Loucy (cell line): Measurements from ENCODE around the gene FGF5.
"Not testable (repeated sequence)": the region's sequence is repeated elsewhere in the genome, so short reads cannot be mapped to it uniquely, and the experiment has no call there.

Experiments
- H2AFZ ChIP-seq: fragments of 200-600 bp; sonication (generic); 2 replicates; pipeline ENCODE4 v1.6.0; 2016; ENCODE audit warnings: antibody characterized with exemption, mild to moderate bottlenecking, low read length, moderate library complexity
- H3F3A ChIP-seq: fragments of 200-600 bp; 2 replicates; pipeline ENCODE4 v1.6.0; 2016; ENCODE audit warnings: antibody characterized with exemption, low read depth, mild to moderate bottlenecking
- H3K27me3 ChIP-seq: fragments of 200-600 bp; sonication (generic); 2 replicates; pipeline ENCODE4 v1.6.1; 2014; ENCODE audit warnings: low read length, mild to moderate bottlenecking; ENCODE audit not compliant: insufficient read depth, poor library complexity, severe bottlenecking
- H3K36me3 ChIP-seq: fragments of 200-600 bp; sonication (generic); 2 replicates; pipeline ENCODE4 v1.6.1; 2016; ENCODE audit warnings: low read length; ENCODE audit not compliant: insufficient read depth
- H3K4me1 ChIP-seq: fragments of 200-600 bp; sonication (generic); 2 replicates; pipeline ENCODE4 v1.5.1; 2014; ENCODE audit warnings: low read length, mild to moderate bottlenecking; ENCODE audit not compliant: insufficient read depth, poor library complexity, severe bottlenecking
- H3K4me2 ChIP-seq: fragments of 200-600 bp; sonication (generic); 2 replicates; pipeline ENCODE4 v1.6.0; 2014; ENCODE audit warnings: antibody characterized with exemption, low read length, low read depth, mild to moderate bottlenecking; ENCODE audit not compliant: poor library complexity, severe bottlenecking
- H3K4me3 ChIP-seq: fragments of 200-600 bp; sonication (generic); 2 replicates; pipeline ENCODE4 v1.5.1; 2014; ENCODE audit warnings: low read length, mild to moderate bottlenecking, mixed read lengths; ENCODE audit not compliant: poor library complexity, severe bottlenecking
- H3K79me2 ChIP-seq: fragments of 200-600 bp; sonication (generic); 2 replicates; pipeline ENCODE4 v1.6.1; 2014; ENCODE audit warnings: low read length; ENCODE audit not compliant: insufficient read depth
- H3K9ac ChIP-seq: fragments of 200-600 bp; sonication (generic); 2 replicates; pipeline ENCODE4 v1.6.0; 2014; ENCODE audit warnings: mild to moderate bottlenecking, low read depth, low read length, moderate library complexity; ENCODE audit not compliant: poor library complexity, severe bottlenecking
- H3K9me2 ChIP-seq: fragments of 200-600 bp; sonication (generic); replicated peaks from 2 replicates; pipeline ENCODE4 v1.6.1; 2016; ENCODE audit warnings: low read depth, low read length, mixed read lengths
- H3K9me3 ChIP-seq: fragments of 200-600 bp; sonication (generic); 2 replicates; pipeline ENCODE4 v1.6.1; 2014; ENCODE audit warnings: mild to moderate bottlenecking, antibody characterized with exemption, low read length, low read depth; ENCODE audit not compliant: insufficient read depth
- H4K20me1 ChIP-seq: fragments of 200-600 bp; sonication (generic); 2 replicates; pipeline ENCODE4 v1.6.0; 2014; ENCODE audit warnings: antibody characterized with exemption, low read length, mild to moderate bottlenecking; ENCODE audit not compliant: insufficient read depth, poor library complexity, severe bottlenecking
- EZH2phosphoT487 ChIP-seq: fragments of 200-600 bp; IDR thresholded peaks from 2 replicates; pipeline ENCODE4 v1.6.1; 2018; ENCODE audit warnings: antibody characterized with exemption, mild to moderate bottlenecking, moderate library complexity, borderline replicate concordance
- TF ChIP-seq, protein P1 (sequence below): fragments of 200-600 bp; sonication (generic); conservative IDR thresholded peaks from 2 replicates; pipeline ENCODE4 v1.5.1; 2014; ENCODE audit warnings: mild to moderate bottlenecking, antibody characterized with exemption, low read length

Gene FGF5

DNA sequence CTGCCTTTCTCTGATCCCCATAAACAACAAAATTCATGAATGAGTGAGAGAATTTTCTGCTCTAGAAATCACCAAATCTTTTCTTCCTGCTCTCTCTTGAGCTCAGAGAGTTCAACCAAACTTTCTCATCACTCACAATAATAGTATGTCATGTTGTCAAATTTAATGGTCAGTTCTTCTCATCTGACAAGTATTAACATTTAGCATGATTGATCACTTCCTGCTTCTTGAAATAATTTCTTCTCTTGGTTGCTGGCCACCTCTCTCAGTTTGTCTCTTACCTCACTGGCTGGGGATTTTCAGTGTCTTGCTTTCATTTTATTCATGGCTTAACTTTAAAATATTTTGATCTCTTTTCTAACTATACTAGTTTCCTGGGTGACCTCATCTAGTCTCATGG lies 25.5 kb upstream of the FGF5 start:
- no peaks in the 10 kb centered on the region for H3F3A ChIP-seq
- H3K9me2 ChIP-seq = no peaks in the 10 kb centered on the region
- no peak overlapping the region for H3K9ac ChIP-seq
- H3K9me3 ChIP-seq = no peaks in the 10 kb centered on the region
- H3K27me3 ChIP-seq = no peaks in the 10 kb centered on the region
- H3K4me2 ChIP-seq = peak overlapping the region; percentile 15
- no peak overlapping the region for H3K4me3 ChIP-seq
- no peaks in the 10 kb centered on the region for H3K79me2 ChIP-seq
- H4K20me1 ChIP-seq = no peaks in the 10 kb centered on the region
- TF ChIP-seq EZH2phosphoT487 = no peak
- TF ChIP-seq, protein P1, sequence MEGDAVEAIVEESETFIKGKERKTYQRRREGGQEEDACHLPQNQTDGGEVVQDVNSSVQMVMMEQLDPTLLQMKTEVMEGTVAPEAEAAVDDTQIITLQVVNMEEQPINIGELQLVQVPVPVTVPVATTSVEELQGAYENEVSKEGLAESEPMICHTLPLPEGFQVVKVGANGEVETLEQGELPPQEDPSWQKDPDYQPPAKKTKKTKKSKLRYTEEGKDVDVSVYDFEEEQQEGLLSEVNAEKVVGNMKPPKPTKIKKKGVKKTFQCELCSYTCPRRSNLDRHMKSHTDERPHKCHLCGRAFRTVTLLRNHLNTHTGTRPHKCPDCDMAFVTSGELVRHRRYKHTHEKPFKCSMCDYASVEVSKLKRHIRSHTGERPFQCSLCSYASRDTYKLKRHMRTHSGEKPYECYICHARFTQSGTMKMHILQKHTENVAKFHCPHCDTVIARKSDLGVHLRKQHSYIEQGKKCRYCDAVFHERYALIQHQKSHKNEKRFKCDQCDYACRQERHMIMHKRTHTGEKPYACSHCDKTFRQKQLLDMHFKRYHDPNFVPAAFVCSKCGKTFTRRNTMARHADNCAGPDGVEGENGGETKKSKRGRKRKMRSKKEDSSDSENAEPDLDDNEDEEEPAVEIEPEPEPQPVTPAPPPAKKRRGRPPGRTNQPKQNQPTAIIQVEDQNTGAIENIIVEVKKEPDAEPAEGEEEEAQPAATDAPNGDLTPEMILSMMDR = no peak
- H2AFZ ChIP-seq = peak overlapping the region; percentile 60
- peaks cover 13% of the 10 kb centered on the region for H3K4me1 ChIP-seq
- no peaks in the 10 kb centered on the region for H3K36me3 ChIP-seq

DNA sequence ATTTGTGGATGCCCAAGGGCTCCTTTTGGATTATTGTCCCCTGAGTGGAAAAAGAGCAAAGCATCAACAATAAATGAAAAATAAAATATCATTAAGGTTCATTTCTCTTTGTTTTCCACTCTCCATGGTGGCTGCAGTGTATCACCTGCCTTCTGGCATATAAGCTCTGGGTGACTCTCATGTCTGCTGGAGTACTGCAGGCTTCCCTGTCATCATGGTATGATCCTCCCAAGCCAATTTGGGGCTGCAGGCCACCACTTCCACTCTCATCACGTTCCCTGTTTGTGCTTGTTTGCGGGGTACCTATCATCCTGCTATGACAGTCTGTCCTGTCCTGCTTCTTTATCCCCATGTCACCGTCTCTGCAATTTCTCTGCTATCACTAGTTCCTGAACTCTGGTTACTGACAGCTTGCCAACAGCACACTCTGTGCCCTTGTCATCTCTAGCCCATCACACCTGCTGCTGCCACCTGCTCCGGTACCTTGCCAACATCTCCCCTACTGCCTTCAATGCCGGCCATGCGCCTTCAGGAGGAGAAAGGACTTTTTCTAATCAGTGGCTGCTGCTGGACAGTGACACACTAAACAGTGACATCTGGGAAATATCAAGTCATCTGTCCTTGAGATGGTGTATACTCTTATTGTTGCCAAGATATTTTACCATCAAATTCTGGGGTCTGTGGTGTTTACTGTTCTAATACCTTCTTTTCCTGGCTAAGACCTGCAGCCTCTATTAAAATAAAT lies 23.0 kb upstream of the FGF5 start:
- peaks cover 13% of the 10 kb centered on the region for H3K4me1 ChIP-seq
- H3K9me3 ChIP-seq = no peaks in the 10 kb centered on the region
- no peaks in the 10 kb centered on the region for H3F3A ChIP-seq
- no peak overlapping the region for H3K9ac ChIP-seq
- no peaks in the 10 kb centered on the region for H4K20me1 ChIP-seq
- no peaks in the 10 kb centered on the region for H3K9me2 ChIP-seq
- H3K36me3 ChIP-seq = no peaks in the 10 kb centered on the region
- H3K4me3 ChIP-seq = no peak overlapping the region
- no peaks in the 10 kb centered on the region for H3K79me2 ChIP-seq
- H2AFZ ChIP-seq = no peak overlapping the region
- H3K4me2 ChIP-seq = no peak overlapping the region
- TF ChIP-seq, protein P1 = no peak
- no peak for TF ChIP-seq EZH2phosphoT487
- no peaks in the 10 kb centered on the region for H3K27me3 ChIP-seq

DNA sequence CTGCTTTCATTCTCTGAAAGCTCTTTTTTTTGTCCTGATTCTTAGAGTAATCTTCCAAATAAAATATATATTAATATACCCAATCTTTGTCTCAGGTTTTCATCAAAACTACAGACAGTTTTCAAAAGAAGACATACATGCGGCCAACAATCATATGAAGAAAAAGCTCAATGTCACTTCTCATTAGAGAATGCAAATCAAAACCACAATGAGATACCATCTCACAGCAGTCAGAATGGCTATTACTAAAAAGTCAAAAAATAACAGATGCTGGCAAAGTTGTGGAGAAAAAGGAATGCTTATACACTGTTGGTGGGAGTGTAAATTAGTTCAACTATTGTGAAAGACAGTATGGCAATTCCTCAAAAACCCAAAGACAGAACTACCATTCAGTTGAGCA lies 19.0 kb upstream of the FGF5 start:
- not testable (repeated sequence) for H3K9me2 ChIP-seq, H3K4me3 ChIP-seq, H3K36me3 ChIP-seq, H3K79me2 ChIP-seq, H3K4me2 ChIP-seq, H4K20me1 ChIP-seq, H3F3A ChIP-seq, H3K27me3 ChIP-seq, H2AFZ ChIP-seq, H3K4me1 ChIP-seq, H3K9me3 ChIP-seq, H3K9ac ChIP-seq

DNA sequence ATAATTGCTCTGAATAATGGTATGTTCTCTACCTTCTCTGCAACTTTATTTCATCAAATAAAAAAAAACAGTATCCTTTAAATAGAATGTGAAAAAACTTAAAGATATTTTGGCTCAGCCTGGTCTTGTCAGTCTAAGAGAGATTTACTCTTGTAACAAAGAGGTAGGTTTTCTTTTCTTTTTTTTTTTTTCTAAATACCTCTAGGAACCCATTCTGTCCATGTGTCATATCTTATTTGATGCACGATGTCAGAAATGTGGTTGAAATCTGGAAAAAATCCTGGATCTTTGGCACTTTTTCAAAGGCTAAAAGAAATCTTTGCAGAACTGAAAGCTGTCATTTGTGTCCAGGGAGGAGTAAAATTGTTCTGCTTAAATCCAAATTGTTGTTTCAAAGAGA lies 17.3 kb upstream of the FGF5 start:
- peaks cover 9% of the 10 kb centered on the region for H3K4me1 ChIP-seq
- H3K4me3 ChIP-seq = no peak overlapping the region
- H4K20me1 ChIP-seq = no peaks in the 10 kb centered on the region
- peaks cover 6% of the 10 kb centered on the region for H3F3A ChIP-seq
- no peaks in the 10 kb centered on the region for H3K27me3 ChIP-seq
- no peaks in the 10 kb centered on the region for H3K9me2 ChIP-seq
- no peaks in the 10 kb centered on the region for H3K36me3 ChIP-seq
- no peak for TF ChIP-seq EZH2phosphoT487
- TF ChIP-seq, protein P1 = no peak
- H3K9me3 ChIP-seq = no peaks in the 10 kb centered on the region
- no peaks in the 10 kb centered on the region for H3K79me2 ChIP-seq
- H2AFZ ChIP-seq = no peak overlapping the region
- no peak overlapping the region for H3K4me2 ChIP-seq
- no peak overlapping the region for H3K9ac ChIP-seq
